GM18520 (cell line): ENCODE results near the gene HOXA7.

Experiments
- ATAC-seq: cut with Tn5 transposase; IDR thresholded peaks from one replicate; pipeline ENCODE4 v1.9.1; 2021; ENCODE audit not compliant: unreplicated experiment

Gene HOXA7

DNA sequence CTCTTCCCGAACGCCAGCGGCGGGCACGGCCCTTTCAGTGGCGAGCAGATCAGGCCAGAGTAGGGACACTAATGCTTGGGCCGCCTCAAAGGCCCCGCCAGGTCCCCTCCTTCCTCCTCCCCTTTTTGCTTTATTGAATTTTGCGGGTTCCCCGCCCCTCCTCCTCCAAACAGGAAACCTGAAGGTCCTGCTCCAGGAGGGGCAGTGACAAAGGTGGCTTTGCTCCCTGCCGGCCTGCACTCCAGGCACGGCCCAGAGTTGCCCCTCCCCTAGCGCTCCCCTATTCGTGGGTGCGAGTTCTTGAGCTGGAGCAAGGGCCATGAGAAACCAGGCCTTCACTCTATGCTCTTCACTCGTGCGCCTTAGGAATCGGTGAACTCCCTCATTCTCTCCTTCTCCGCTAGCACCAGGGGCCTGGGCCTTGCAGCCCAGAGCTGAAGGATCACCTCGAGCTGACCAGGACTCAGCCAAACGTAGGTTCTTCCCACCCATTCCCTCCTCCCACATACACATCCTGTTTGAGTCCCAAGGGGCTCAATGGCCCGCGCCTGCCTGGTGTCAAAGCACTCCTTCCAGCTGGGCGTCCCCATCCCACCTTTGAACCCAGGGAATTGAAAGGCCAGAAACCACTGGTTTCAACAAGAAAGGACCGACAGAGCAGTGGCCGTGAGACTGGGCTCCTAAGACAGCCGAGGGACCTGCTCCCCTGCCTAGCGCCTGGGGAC lies 8.3 kb downstream of the HOXA7 start:
- ATAC-seq = no peak

DNA sequence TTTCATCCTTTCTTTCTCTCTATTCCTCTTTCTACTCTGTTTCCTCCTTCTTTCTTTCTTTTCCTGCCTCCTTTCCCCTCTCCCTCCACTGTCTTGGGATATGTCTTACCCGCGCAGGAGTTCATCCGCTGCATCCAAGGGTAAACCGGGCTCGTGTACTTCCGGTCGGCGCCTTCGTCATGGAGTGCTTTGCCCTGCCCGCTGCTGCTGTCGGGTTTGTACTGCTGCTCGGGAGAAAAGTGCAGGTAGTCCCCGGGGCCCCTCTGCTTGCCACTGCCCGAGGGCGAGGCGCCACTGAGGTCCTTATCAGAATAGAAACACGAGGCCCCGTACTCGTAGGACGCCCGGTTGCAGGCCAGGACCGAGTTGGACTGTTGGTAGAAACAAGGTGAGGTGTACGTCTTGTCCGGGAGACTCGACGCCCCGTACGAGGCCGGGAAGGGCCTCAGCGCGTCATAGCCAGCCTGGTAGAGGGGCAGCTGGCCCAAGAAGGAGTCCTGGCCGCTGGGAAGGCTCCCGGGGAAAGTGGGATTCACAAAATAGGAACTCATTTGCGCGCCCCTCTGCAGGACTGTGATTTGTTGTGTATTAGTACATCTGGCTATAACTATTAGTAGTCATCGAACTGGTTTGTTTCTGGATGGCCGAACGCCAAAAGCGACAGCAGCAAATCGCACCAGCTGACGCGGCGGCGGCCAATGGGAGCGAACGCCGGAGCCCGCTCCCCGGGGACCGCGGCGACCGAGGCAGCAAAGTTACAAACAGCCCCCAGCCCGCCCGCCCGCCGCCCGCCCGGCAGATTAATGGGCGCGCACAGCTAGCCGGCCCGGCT lies 9.1 kb downstream of the HOXA7 start, which contains the start of gene HOXA6:
HOXA6 (minus strand) TSS at position 576 of the 832 bp plus-strand sequence; CDS start at position 551, 25 bp downstream.
- ATAC-seq = no peak

DNA sequence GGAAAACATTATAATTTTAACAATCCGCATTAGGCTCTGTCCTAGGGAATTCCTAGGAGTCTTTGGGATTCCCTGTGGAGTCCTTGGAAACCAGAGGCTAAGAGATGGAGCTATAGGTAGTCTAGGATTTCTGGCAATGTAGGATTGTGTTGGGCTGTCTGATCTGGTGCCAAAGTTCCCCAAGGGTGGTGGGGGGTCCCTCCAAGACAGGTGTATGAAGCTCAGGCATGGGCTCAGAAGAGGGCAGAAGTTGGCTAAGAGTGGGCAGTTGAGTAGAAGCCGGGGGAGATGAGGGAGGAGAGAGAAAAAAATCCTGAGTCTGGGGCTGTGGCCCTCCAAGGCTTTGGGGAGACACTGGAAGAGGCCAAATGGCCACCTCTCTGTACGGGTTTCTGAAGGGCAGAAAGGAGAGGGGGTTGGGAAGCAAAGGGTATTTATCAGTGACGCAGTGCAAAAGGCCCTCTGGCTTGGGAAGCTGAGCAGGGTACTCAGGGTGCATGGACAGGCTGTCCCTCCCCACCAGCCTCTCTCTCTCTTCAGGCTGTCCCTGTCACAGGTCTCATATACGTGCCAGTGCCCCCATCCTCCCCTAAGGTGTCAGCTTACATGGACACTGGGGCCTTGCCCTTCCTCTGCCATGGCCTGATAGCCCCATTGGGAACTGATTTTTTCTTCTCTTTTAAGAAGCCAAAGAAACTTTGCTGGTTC lies 9.8 kb downstream of the HOXA7 start:
- no peak for ATAC-seq

DNA sequence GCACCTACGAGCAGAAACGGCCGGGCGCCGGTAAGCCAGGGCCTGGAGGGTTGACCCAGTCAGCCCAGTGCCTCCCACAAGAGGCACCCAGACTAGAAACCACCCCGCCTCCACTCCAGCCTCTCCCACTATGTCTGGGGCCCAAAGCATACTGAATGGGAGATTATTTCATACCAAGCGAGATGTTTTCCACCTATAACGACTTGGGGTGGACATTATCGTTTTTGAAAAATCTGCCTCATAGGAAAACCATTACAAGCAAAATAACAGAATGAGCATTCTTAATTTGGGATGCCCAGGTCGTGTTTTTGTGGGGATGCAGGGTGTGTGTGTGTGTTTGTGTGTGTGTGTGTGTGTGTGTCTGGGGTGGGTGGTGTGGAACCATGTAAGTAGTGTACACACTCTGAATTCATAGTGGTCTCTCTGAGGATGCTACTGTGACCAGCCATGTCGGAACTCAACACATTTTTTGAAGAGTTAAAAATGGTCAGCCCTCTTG lies 10.5 kb downstream of the HOXA7 start:
- ATAC-seq = no peak

DNA sequence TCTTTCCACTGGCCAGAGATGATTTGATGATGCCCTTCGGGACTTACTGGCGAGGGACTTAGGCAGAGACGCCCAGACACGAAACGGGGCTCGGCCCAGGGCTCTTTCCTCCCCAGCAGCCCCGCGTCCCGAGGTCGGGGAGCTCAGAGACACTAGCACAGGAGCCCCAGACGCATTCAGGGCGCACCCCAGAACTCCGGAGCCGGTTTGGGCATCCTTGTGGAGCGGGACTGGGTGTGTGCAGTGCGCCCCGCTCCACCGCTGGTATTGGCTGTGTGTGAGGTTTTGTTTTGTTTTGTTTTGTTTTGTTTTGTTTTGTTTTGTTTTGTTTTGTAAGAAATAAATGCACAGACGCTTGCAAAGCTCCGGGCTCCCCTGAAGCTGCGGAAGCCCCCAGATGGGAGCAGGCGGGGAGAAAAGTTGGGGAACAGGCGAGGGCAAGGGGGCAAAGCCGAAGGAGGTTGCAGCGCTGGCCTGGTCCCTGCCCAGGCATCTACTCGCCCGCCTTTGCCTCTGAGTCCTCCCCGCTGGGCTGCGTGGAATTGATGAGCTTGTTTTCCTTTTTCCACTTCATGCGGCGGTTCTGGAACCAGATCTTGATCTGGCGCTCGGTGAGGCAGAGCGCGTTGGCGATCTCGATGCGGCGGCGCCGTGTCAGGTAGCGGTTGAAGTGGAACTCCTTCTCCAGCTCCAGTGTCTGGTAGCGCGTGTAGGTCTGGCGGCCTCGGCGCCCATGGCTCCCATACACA lies 11.1 kb downstream of the HOXA7 start:
- no peak for ATAC-seq

DNA sequence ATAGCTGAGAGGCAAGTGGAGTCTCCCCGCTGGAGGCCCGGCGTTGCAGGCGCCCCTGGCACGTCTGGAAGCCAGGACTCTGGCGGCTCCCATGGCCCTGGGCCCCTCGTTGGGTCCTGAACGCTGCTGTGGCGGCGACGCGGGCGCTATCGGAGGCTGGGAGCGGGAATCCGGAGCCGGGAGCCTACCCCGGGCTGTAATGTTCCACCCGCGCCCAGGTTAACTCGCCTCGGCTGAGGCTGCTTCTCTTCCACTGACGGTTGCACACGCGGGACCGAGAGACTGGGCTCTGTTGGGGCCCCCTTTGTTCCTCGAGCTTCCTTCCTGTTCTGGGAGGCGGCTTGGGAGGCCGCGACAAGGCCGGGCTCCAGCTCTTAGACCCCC lies 11.7 kb downstream of the HOXA7 start:
- ATAC-seq = no peak

DNA sequence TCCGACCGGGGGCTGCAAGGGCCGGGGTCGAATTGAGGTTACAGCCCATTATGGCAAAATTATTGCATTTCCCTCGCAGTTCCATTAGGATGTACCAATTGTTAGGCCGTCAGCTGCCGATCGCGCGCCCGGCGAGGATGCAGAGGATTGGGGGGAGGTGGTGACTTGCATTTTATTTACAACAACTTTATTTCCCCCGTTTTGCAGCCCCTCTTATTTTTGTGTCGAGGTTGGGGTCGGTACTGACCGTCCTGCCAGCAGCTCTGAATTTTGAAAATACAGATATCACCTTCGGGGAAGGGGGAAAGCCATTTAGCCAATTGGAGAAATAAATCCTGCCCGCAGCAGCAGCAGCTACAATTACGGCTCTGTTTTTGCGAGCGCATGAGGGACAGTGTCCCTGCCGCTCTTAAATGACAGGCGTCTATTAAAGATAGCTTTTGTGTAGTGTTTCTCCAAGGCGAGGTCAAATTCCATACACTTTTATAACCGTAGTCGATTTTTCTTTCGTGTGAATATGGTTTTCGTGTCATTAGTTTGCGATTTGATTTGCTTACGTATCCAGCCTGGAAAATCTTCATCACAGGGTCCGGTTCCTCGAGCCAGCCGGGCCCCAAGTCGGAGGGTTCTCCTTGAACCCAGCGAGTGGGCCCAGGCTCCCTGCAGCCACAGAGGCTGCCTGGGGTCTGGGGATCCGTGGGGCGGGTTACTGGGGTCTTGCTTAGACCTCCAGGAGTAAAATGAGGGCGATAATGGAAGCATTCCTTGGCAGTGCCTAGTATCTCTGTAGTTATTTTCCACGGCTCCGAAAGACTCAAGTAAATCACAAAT lies 12.3 kb downstream of the HOXA7 start:
- no peak for ATAC-seq

DNA sequence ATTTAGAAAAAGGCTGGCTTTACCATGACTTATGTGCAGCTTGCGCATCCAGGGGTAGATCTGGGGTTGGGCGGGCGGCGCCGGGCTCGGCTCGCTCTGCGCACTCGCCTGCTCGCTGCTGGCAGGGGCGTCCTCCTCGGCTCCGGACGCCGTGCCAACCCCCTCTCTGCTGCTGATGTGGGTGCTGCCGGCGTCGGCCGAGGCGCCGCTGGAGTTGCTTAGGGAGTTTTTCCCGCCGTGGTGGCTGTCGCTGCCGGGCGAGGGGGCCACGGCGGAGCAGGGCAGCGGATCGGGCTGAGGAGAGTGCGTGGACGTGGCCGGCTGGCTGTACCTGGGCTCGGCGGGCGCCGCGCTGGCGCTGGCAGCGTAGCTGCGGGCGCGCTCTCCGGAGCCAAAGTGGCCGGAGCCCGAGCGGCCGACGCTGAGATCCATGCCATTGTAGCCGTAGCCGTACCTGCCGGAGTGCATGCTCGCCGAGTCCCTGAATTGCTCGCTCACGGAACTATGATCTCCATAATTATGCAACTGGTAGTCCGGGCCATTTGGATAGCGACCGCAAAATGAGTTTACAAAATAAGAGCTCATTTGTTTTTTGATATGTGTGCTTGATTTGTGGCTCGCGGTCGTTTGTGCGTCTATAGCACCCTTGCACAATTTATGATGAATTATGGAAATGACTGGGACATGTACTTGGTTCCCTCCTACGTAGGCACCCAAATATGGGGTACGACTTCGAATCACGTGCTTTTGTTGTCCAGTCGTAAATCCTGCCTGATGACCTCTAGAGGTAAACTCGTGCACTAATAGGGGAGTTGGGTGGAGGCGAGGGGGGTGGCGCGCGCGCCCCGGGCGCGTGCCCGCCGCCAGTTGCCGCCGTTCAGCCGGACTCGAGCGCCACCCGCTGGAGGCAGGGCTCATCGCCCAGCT lies 13.2 kb downstream of the HOXA7 start, which contains the start of gene HOXA5:
HOXA5 (minus strand) TSS at position 659 of the 927 bp plus-strand sequence; CDS start at position 585, 74 bp downstream.
- no peak for ATAC-seq

DNA sequence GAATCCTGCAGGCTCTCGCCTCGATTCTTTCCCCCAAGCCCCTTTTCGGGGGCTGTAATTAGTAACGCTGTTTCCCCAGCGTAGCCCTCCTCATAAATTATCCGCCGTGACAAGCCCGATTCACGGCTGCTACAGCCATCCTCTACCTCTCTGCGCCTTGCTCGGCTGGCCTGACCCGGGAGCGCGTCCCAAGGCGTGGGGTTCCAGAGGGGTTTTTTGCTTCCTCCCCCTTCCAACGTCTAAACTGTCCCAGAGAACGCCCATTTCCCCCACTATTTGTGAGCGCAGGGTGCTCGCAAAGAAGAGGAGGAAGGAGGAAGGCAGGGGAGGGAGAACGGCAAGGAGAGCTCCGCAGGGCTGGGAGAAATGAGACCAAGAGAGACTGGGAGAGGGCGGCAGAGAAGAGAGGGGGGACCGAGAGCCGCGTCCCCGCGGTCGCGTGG lies 13.9 kb downstream of the HOXA7 start:
- no peak for ATAC-seq

DNA sequence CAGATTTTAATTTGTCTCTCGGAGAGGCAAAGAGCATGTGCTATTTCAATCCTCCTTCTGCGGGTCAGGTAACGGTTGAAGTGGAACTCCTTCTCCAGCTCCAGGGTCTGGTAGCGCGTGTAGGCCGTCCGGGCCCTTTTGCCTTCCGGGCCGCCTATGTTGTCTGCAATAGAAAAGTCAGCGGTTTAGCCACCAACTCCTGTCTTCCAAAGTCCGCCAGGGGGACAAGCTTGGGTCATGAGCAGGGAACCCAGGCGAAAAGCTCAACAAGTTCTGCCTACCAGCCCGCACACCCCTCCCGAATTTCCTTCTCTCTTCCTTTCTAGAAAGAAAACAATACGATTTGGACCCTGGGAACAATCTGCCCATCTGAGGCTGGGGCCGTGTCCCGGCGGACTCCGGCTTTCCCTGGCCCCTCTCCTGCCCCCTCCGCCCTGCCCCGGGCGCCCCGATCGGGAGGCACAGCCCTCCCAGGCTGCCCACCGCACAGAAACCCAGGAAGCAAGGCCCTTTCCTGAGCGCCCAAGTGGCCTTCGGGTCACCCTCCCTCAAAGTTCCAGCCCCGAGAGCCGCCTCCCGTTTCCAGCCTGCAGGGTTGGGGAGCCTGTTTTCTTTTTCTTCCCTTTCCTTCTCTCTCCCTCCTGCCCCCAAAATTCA lies 14.4 kb downstream of the HOXA7 start:
- ATAC-seq = no peak

DNA sequence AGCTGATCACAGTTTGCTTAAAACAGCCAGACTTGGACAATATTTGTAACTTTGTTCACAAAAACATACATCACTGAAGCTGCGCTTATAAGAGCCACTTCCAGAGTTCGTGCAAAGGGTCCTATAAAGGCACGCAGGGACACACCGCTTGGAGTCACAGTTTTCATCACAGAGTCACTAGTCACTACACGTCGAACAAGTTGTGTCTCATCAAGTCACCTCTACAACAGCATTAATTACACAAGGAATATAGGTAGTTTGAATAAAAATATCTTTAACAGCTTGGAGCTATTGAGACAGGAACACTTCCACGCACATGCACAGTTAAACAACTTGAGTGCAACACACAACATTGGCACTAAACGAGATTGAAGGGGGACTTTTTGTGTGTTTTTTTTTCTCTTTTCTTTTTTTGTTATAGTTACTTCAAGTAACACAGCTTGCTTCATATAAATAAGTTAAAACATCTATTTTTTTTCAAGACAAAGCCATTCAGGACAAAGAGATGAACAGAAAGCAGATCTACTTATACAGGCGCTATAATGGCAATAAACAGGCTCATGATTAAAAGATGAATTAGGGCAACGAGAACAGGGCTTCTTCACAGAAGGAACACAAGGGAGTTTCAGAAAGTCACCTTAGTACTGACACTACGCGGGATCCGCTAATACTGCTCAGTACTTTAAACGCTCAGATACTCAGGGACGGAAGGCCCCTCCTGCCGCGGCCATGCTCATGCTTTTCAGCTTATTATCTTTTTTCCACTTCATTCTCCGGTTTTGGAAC lies 15.1 kb downstream of the HOXA7 start:
- ATAC-seq = no peak

DNA sequence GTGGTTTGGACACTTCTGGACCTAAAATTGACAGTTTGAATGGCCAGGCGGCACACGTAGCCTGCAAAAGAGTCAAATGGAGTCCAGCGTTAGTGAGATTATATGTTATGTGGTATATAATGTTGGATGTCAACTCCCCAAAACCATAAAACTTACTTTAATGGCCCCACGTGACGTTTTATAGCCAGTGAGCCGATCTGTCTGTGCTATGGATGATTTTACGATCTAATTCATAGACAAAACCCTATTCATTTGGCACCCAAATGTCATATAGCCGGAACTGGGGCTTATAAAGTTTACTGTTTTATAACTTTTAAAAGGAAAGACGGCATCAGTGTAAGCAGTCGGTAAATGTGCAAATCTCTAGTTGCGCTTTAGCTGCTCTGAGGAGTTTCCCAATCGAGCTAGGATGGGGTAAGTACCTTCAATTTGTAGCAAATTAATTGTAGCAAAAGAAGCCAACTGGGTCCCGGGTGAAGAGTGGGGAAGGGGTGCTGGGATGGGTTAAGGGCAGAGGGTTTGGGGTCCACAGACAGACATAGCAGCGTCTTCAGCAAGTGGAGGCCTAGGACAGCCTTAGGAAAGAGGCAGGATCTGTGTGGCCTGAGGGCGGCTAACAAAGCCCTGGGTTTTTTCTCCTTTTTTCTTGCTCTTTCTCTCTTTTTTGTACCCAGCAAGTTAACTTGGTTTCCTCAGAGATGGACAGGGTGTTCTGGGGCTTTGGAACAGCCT lies 16.2 kb downstream of the HOXA7 start:
- no peak for ATAC-seq

DNA sequence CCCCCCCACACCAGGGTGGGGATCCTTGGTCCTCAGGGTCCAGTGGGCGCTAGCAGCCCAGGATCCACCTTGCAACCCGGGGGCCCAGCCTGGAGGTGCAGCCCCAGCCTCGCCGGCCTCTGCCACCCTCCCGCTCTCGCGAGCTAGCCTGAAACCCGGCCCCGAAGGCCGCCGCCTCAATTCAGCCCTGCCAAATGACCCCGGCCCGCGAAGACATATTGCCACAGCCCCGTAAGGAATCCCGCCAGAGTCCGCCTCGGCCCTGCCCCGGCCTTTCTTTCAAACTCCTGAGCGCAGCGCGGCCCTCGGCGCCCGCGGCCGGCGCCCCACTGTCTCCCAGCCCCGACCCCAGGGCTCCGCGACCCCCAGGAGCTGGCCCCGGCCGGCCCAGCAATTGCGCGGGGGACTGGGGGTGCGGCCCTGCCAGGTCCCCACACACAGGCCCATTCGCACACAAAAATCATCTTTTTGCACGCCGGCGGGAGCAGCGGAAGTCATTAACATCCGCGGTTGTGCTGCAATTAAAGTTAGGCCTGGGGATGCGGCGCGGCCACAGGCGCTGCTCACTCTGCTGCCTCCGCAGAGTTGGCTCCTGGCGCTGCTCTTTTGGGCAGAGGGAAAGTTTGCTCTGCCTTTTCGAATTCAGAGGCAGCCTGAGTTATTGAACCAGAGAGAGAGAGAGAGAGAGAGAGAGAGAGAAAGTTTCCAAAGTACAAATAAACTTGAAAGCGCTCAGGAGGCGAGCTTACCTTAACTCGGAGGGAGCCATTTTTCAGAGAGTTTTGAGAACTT lies 16.9 kb downstream of the HOXA7 start:
- ATAC-seq = no peak

DNA sequence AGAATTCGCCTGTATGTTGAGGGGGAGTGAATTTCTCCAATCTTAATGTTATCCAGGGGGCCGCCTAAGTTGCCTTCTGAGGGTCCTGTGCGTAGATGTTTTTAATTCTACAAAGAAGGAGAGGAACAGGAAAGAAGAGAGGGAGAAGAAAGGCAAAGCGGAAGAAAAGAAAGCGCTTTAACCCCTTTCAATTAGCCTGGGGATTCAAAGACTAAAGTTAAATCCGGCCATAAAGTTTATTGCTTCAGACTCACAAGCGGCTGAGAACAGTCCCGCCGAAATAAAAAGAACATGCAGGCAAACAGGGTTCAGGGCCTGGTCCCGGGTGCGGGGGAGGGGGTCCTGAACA lies 17.5 kb downstream of the HOXA7 start:
- no peak for ATAC-seq

DNA sequence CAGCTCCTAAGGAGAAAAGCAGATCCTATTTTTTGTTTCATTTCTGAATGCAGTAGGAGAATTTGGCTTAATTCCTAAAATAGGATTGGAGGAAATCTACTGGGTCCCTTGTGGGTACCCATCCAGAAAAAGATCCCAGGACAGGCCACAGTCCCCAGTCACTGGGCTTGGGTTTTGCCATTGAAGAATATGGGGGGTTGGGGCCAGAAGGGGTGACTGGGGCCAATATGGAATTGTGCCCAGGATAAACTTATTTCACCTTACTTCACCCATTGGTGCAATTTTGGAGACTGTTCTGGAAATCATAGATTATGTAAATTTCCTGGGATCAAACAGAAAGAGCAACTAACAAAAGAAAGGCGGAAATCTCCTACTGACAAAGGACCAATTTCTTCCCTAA lies 18.0 kb downstream of the HOXA7 start:
- no peak for ATAC-seq
